GM23338 (cell line): Measurements from ENCODE around the gene TPR.

Experiments used
- CTCF ChIP-seq, 2 experiments: fragments of 200-600 bp in 1 of 2; sonication (generic) in 1 of 2; conservative IDR thresholded peaks; 2 replicates each; pipeline versions ENCODE4 v1.5.1 to v1.6.1; 2016 to 2017; ENCODE audit warnings: antibody characterized with exemption in 2 of 2, low read depth in 2 of 2, mild to moderate bottlenecking in 2 of 2, moderate library complexity in 1 of 2
- JUNB ChIP-seq: IDR thresholded peaks from one replicate; pipeline ENCODE4 v1.6.1; 2016; ENCODE audit warnings: antibody characterized with exemption; ENCODE audit not compliant: unreplicated experiment
- POLR2AphosphoS5 ChIP-seq: IDR thresholded peaks from 2 replicates; pipeline ENCODE4 v1.6.1; 2016; ENCODE audit warnings: antibody characterized with exemption, low read depth

- TF ChIP-seq CTCF (conservative IDR thresholded peaks at IDR 0.05; ENCODE audit: low read depth in 2 of 2) (no peak), POLR2AphosphoS5 (no peak), JUNB (no peak)
Observed at GRCh38 chr1:186424539-186424938, 49.5 kb upstream of the TPR start.
